Parathyroid adenoma (tissue), 2 donors: ENCODE measurements around the gene HLA-DQB1.

Experiments used
- H2AFZ ChIP-seq: fragments of 300-600 bp; sonication (generic); one replicate; pipeline ENCODE4 v1.7.0; 2017; ENCODE audit warnings: antibody characterized with exemption, mild to moderate bottlenecking
- H3K27ac ChIP-seq: fragments of 300-600 bp; sonication (generic); one replicate; pipeline ENCODE4 v1.7.0; 2017
- H3K27me3 ChIP-seq: fragments of 300-600 bp; sonication (generic); one replicate; pipeline ENCODE4 v1.7.0; 2017; ENCODE audit warnings: low read length; ENCODE audit not compliant: control insufficient read depth, insufficient read depth
- H3K36me3 ChIP-seq: fragments of 300-600 bp; sonication (generic); one replicate; pipeline ENCODE4 v1.7.0; 2017; ENCODE audit warnings: low read length; ENCODE audit not compliant: control insufficient read depth, insufficient read depth
- H3K4me1 ChIP-seq: fragments of 300-600 bp; sonication (generic); one replicate; pipeline ENCODE4 v1.7.0; 2017; ENCODE audit warnings: control low read depth
- H3K4me2 ChIP-seq: fragments of 300-600 bp; sonication (generic); one replicate; pipeline ENCODE4 v1.7.0; 2017; ENCODE audit warnings: low read length
- H3K4me3 ChIP-seq: fragments of 300-600 bp; sonication (generic); one replicate; pipeline ENCODE4 v1.7.0; 2017; ENCODE audit warnings: low read depth, low read length
- H3K79me2 ChIP-seq: fragments of 300-600 bp; sonication (generic); one replicate; pipeline ENCODE4 v1.7.0; 2017; ENCODE audit warnings: control low read depth
- H3K9ac ChIP-seq: fragments of 300-600 bp; sonication (generic); one replicate; pipeline ENCODE4 v1.7.0; 2017; ENCODE audit warnings: mild to moderate bottlenecking
- H3K9me3 ChIP-seq: fragments of 300-600 bp; sonication (generic); one replicate; pipeline ENCODE4 v1.7.0; 2017; ENCODE audit warnings: low read length; ENCODE audit not compliant: control insufficient read depth
- TF ChIP-seq, protein P1 (sequence below): fragments of 300-600 bp; sonication (generic); IDR thresholded peaks from one replicate; pipeline ENCODE4 v1.7.0; 2017; ENCODE audit warnings: antibody characterized with exemption, mild to moderate bottlenecking
- donor health status: primary hyperparathyroidism.

HLA-DQB1 gene

DNA sequence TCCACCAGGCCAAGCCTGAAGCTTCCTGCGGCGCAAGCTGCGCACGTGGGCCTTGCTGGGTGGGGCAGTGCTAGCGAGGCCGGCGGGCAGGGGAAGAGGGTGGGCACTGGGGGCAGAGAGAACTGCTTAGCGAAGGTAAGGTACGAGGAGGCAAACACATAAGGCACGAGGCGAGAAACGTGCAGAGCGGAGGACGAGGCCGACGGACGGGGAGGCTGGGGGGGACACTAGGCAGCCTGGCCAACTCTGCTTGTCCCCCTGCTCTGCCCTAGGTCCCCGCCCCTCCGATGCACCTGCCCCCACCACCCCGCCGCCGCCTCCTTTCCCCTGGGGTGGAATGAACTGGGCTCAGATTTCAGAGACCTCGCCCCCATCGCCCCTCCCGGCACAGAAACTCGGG lies 2.1 kb downstream of the HLA-DQB1 start:
- H3K4me3 ChIP-seq = no peak overlapping the region
- no peak overlapping the region for H3K4me2 ChIP-seq
- no peak overlapping the region for H2AFZ ChIP-seq
- H3K9ac ChIP-seq = no peak overlapping the region
- no peaks in the 10 kb centered on the region for H3K27me3 ChIP-seq
- no peaks in the 10 kb centered on the region for H3K36me3 ChIP-seq
- TF ChIP-seq, protein P1, sequence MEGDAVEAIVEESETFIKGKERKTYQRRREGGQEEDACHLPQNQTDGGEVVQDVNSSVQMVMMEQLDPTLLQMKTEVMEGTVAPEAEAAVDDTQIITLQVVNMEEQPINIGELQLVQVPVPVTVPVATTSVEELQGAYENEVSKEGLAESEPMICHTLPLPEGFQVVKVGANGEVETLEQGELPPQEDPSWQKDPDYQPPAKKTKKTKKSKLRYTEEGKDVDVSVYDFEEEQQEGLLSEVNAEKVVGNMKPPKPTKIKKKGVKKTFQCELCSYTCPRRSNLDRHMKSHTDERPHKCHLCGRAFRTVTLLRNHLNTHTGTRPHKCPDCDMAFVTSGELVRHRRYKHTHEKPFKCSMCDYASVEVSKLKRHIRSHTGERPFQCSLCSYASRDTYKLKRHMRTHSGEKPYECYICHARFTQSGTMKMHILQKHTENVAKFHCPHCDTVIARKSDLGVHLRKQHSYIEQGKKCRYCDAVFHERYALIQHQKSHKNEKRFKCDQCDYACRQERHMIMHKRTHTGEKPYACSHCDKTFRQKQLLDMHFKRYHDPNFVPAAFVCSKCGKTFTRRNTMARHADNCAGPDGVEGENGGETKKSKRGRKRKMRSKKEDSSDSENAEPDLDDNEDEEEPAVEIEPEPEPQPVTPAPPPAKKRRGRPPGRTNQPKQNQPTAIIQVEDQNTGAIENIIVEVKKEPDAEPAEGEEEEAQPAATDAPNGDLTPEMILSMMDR = no peak
- no peak overlapping the region for H3K27ac ChIP-seq
- H3K9me3 ChIP-seq = no peaks in the 10 kb centered on the region
- H3K4me1 ChIP-seq = no peaks in the 10 kb centered on the region
- no peaks in the 10 kb centered on the region for H3K79me2 ChIP-seq

DNA sequence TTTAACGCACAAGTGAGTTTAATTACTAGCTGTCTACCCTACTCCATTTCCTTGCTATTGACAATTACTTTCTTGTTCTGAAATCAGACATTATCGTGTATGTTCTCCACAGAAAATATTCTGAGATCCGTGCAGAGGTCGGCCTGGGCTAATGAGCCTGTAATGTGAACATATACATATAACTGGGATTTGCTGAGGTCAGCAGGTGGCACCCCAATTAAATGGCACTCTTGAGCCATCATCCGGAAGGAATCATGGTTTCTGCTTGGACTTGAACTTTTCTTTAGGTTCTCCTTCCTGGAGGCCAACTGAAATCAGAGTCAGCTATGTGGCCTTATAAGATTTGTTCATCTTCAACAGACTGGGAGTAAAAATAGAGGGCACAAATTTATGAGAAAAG lies 3.6 kb downstream of the HLA-DQB1 start:
- TF ChIP-seq, protein P1 = no peak
- Histone ChIP-seq H3K9ac (no peak overlapping the region), H3K4me1 (no peaks in the 10 kb centered on the region), H3K27me3 (no peaks in the 10 kb centered on the region), H3K36me3 (no peaks in the 10 kb centered on the region), H3K4me2 (no peak overlapping the region), H3K79me2 (no peaks in the 10 kb centered on the region), H3K27ac (no peak overlapping the region), H2AFZ (no peak overlapping the region), H3K9me3 (no peaks in the 10 kb centered on the region), H3K4me3 (no peak overlapping the region)

DNA sequence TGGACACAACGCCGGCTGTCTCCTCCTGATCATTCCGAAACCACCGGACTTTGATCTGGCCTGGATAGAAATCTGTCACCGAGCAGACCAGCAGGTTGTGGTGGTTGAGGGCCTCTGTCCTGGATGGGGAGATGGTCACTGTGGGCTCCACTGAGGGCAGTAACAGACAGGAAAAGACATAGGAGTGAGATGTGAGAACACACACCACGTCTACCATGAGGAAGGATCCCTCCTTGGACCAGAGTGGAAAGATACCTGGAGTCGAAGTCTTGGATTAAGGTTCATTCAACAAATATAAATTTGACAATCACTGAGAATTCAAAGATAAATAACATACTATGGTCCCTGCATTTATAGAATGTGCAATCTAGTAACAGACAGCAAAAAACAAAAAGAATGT lies 4.4 kb downstream of the HLA-DQB1 start:
- Histone ChIP-seq H3K36me3 (no peaks in the 10 kb centered on the region), H3K27ac (no peak overlapping the region), H3K4me1 (no peaks in the 10 kb centered on the region), H3K9ac (no peak overlapping the region), H3K4me2 (no peak overlapping the region), H3K27me3 (no peaks in the 10 kb centered on the region), H3K4me3 (no peak overlapping the region), H3K79me2 (no peaks in the 10 kb centered on the region), H3K9me3 (no peaks in the 10 kb centered on the region), H2AFZ (no peak overlapping the region)
- TF ChIP-seq, protein P1 = no peak

DNA sequence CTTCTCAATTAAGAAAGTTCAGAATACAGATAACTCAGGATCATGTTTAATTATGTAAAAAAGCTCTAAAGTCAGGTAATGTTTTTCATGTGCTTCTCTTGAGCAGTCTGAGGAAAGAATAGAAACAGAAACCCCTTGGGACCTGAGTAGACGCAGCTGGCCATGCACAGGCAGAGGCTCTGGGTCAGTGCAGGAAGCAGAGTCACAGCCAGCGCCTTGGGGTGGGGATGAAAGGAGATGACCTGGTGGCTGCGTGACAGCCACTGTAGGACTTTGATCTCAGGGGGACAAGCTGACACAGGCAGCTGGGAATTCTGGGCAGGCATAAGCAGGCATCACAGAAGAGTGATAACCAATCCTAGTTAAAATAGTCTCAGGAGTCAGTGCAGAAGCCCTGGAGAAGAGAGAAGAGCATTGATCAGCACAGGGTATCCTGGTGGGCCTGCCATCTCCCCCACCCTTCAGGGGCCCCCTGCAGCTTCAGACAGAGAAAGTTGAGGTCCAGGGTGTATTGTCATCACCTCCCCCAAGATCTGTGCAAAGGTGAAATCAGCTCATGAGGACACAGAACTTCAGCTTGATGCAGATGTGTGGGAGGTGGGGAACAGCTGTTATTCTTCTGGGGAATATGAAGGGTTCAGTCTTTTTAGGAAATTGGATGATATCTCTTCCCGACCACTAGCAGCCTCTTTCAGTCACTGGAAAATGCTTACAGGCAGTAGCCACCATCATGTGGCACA lies 6.4 kb downstream of the HLA-DQB1 start:
- H3K4me1 ChIP-seq = no peaks in the 10 kb centered on the region
- no peaks in the 10 kb centered on the region for H3K79me2 ChIP-seq
- no peak overlapping the region for H3K9ac ChIP-seq
- no peak overlapping the region for H3K4me3 ChIP-seq
- no peak overlapping the region for H3K4me2 ChIP-seq
- no peaks in the 10 kb centered on the region for H3K27me3 ChIP-seq
- no peaks in the 10 kb centered on the region for H3K9me3 ChIP-seq
- TF ChIP-seq, protein P1 = no peak
- H3K36me3 ChIP-seq = no peaks in the 10 kb centered on the region
- no peak overlapping the region for H3K27ac ChIP-seq
- no peak overlapping the region for H2AFZ ChIP-seq
